ENCODE measurements around the gene AS3MT.
A peak's percentile ranks its signal among the peaks of the same experiment; 100 is the strongest.

The AS3MT gene

DNA sequence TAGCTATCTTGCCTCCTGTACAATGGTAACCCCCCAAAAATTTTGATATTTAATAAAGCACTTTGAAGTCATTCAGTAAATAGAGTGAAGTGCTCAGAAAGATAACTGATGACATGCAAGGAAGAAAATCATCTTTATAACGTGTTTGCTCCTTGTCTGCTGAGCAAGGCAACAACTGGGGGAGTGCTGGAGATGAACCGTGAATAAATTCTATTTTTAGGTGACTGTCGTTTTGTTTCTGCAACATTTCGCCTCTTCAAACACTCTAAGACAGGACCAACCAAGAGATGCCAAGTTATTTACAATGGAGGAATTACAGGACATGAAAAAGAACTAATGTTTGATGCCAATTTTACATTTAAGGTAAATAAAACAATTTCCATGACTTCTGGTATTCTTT, 9.4 kb downstream of the AS3MT start:
- no peak overlapping the region for H3K4me3 ChIP-seq (ENCODE audit: low read depth, low read length)
- H3K4ac ChIP-seq (ENCODE audit: low read depth, low read length): no peak overlapping the region
- no peak overlapping the region for H3K14ac ChIP-seq (ENCODE audit: low read length)
- DNase-seq: no peak
- no peak overlapping the region for H2BK120ac ChIP-seq (ENCODE audit: insufficient read depth, low read length, poor library complexity)
- no peak overlapping the region for H2BK5ac ChIP-seq (ENCODE audit: low read depth, low read length, poor library complexity)
- H3K36me3 ChIP-seq (ENCODE audit: control insufficient read depth in 1 of 2, insufficient read depth in 2 of 2, low read length in 2 of 2): no peaks in the 10 kb centered on the region
- H2BK12ac ChIP-seq (ENCODE audit: low read length): no peak overlapping the region
- H3K27me3 ChIP-seq (ENCODE audit: insufficient read depth, low read length): no peaks in the 10 kb centered on the region
- H4K12ac ChIP-seq (ENCODE audit: low read depth, low read length): no peak overlapping the region
- H3K79me2 ChIP-seq (ENCODE audit: control insufficient read depth, insufficient read depth, low read length, poor library complexity): no peaks in the 10 kb centered on the region
- no CpG with 5 or more reads among the region's 4 CpGs for WGBS (ENCODE audit: extremely low coverage, insufficient coverage, insufficient read length)
- H3K4me2 ChIP-seq (ENCODE audit: low read length): no peak overlapping the region
- no peaks in the 10 kb centered on the region for H3K4me1 ChIP-seq (ENCODE audit: control insufficient read depth in 1 of 2, insufficient read depth in 2 of 2, low read length in 2 of 2)
- no peak overlapping the region for H4K8ac ChIP-seq (ENCODE audit: low read depth, low read length)
- H3K23ac ChIP-seq (ENCODE audit: low read length): no peak overlapping the region
- H3K79me1 ChIP-seq (ENCODE audit: low read length): no peaks in the 10 kb centered on the region
- no peak overlapping the region for H2AFZ ChIP-seq (ENCODE audit: insufficient read depth, low read length, poor library complexity)
- H3K9me3 ChIP-seq (ENCODE audit: insufficient read depth, low read depth, low read length): no peaks in the 10 kb centered on the region
- H3K27ac ChIP-seq (ENCODE audit: low read depth, low read length): no peak overlapping the region
- no peak overlapping the region for H3K9ac ChIP-seq (ENCODE audit: low read length)
- no peak overlapping the region for H3K18ac ChIP-seq (ENCODE audit: low read length)
- no peak overlapping the region for H4K91ac ChIP-seq (ENCODE audit: low read depth, low read length)
- H2AK5ac ChIP-seq (ENCODE audit: low read length): no peak overlapping the region

DNA sequence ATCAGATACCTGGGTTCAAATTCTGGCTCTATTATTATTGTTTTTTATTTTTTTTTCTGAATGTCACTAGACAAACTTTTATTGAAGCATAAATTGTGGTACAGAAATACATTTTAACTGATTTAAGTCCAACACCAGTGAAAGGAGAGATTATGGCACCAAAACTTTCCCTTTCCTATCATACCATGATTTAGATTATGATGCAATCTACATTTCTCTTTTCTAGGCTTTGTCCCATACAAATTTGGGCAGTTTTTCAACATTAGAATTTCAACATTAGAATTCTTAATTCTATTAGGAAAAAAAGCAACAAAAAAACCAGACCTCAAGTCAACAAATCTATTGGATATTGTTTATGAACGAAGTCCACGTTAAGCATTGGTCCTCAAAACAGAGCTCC, 11.0 kb downstream of the AS3MT start:
- no peaks in the 10 kb centered on the region for H3K79me2 ChIP-seq (ENCODE audit: control insufficient read depth, insufficient read depth, low read length, poor library complexity)
- no CpG with 5 or more reads among the region's 2 CpGs for WGBS (ENCODE audit: extremely low coverage, insufficient coverage, insufficient read length)
- DNase-seq: no peak

GRCh38 chr10:102888048-102888447, 18.8 kb downstream of the AS3MT start:
- H2BK12ac ChIP-seq (ENCODE audit: low read length): no peak overlapping the region
- H4K12ac ChIP-seq (ENCODE audit: low read depth, low read length): no peak overlapping the region
- no peak overlapping the region for H3K4me3 ChIP-seq (ENCODE audit: low read depth, low read length)
- H3K4ac ChIP-seq (ENCODE audit: low read depth, low read length): no peak overlapping the region
- no peak overlapping the region for H3K4me2 ChIP-seq (ENCODE audit: low read length)
- WGBS (ENCODE audit: extremely low coverage, insufficient coverage, insufficient read length): no CpG with 5 or more reads among the region's 1 CpG
- H3K27me3 ChIP-seq (ENCODE audit: insufficient read depth, low read length): no peaks in the 10 kb centered on the region
- no peak overlapping the region for H2BK5ac ChIP-seq (ENCODE audit: low read depth, low read length, poor library complexity)
- no peaks in the 10 kb centered on the region for H3K79me2 ChIP-seq (ENCODE audit: control insufficient read depth, insufficient read depth, low read length, poor library complexity)
- H3K36me3 ChIP-seq (ENCODE audit: control insufficient read depth in 1 of 2, insufficient read depth in 2 of 2, low read length in 2 of 2): no peaks in the 10 kb centered on the region
- H2AFZ ChIP-seq (ENCODE audit: insufficient read depth, low read length, poor library complexity): no peak overlapping the region
- no peak overlapping the region for H2AK5ac ChIP-seq (ENCODE audit: low read length)
- H3K27ac ChIP-seq (ENCODE audit: low read depth, low read length): no peak overlapping the region
- H3K9ac ChIP-seq (ENCODE audit: low read length): no peak overlapping the region
- H2BK120ac ChIP-seq (ENCODE audit: insufficient read depth, low read length, poor library complexity): no peak overlapping the region
- no peak overlapping the region for H4K91ac ChIP-seq (ENCODE audit: low read depth, low read length)
- no peak overlapping the region for H3K14ac ChIP-seq (ENCODE audit: low read length)
- no peak for DNase-seq
- H3K4me1 ChIP-seq (ENCODE audit: control insufficient read depth in 1 of 2, insufficient read depth in 2 of 2, low read length in 2 of 2): no peaks in the 10 kb centered on the region
- H3K23ac ChIP-seq (ENCODE audit: low read length): no peak overlapping the region
- no peaks in the 10 kb centered on the region for H3K79me1 ChIP-seq (ENCODE audit: low read length)
- no peaks in the 10 kb centered on the region for H3K9me3 ChIP-seq (ENCODE audit: insufficient read depth, low read depth, low read length)
- H4K8ac ChIP-seq (ENCODE audit: low read depth, low read length): no peak overlapping the region
- no peak overlapping the region for H3K18ac ChIP-seq (ENCODE audit: low read length)

More for the DNA sequence above, 11.0 kb downstream of the AS3MT start:
- Histone ChIP-seq H3K9me3 (ENCODE audit: insufficient read depth, low read depth, low read length) (no peaks in the 10 kb centered on the region), H3K27me3 (ENCODE audit: insufficient read depth, low read length) (no peaks in the 10 kb centered on the region), H4K8ac (ENCODE audit: low read depth, low read length) (no peak overlapping the region), H3K14ac (ENCODE audit: low read length) (no peak overlapping the region), H2AK5ac (ENCODE audit: low read length) (no peak overlapping the region), H4K91ac (ENCODE audit: low read depth, low read length) (no peak overlapping the region), H3K4me1 (ENCODE audit: control insufficient read depth in 1 of 2, insufficient read depth in 2 of 2, low read length in 2 of 2) (no peaks in the 10 kb centered on the region), H2AFZ (ENCODE audit: insufficient read depth, low read length, poor library complexity) (no peak overlapping the region), H3K79me1 (ENCODE audit: low read length) (no peaks in the 10 kb centered on the region), H2BK5ac (ENCODE audit: low read depth, low read length, poor library complexity) (no peak overlapping the region), H3K23ac (ENCODE audit: low read length) (no peak overlapping the region), H3K27ac (ENCODE audit: low read depth, low read length) (no peak overlapping the region), H3K4ac (ENCODE audit: low read depth, low read length) (no peak overlapping the region), H3K9ac (ENCODE audit: low read length) (no peak overlapping the region), H3K4me3 (ENCODE audit: low read depth, low read length) (no peak overlapping the region), H2BK12ac (ENCODE audit: low read length) (no peak overlapping the region), H4K12ac (ENCODE audit: low read depth, low read length) (no peak overlapping the region), H3K36me3 (ENCODE audit: control insufficient read depth in 1 of 2, insufficient read depth in 2 of 2, low read length in 2 of 2) (no peaks in the 10 kb centered on the region), H2BK120ac (ENCODE audit: insufficient read depth, low read length, poor library complexity) (no peak overlapping the region), H3K4me2 (ENCODE audit: low read length) (no peak overlapping the region), H3K18ac (ENCODE audit: low read length) (no peak overlapping the region)

DNA sequence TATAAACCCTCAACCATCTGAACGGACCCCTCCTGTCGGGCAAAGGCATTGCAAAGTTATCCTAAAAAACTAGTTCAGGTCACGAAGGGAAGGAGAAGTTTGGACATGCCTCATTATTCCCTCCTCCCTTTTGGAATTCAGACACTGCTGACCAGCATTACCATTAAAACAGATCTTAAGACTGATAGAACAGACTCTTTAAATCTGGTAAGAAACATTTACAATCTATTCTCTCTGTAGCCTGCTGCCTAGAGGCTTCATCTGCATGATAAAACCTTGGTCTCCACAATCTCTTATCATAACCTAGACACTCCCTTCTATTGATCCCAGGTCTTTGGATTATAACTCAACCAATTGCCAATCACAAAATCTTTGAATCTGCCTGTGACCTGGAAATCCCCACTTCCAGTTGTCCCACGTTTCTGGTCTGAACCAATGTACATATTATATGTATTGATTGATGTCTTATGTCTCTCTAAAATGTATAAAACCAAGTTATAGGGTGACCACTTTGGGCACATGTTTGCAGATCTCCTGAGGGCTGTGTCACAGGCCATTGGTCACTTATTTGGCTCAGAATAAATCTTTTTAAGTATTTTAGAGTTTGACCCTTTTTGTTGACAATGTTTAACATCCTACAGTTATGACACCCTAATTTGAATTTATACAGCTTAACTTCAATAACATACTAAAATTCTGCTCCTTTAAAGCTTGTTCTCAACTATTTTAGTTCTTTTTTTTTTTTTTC, 25.4 kb downstream of the AS3MT start:
- no CpG with 5 or more reads among the region's 4 CpGs for WGBS (ENCODE audit: extremely low coverage, insufficient coverage, insufficient read length)

More for the DNA sequence above, 25.4 kb downstream of the AS3MT start:
- H3K4me2 ChIP-seq (ENCODE audit: low read length): no peak overlapping the region
- peak in 1 of 2 donors; percentile 16 for DNase-seq
- no peak overlapping the region for H3K4me3 ChIP-seq (ENCODE audit: low read depth, low read length)
- H3K79me1 ChIP-seq (ENCODE audit: low read length): no peaks in the 10 kb centered on the region
- H3K9ac ChIP-seq (ENCODE audit: low read length): no peak overlapping the region
- no peak overlapping the region for H3K18ac ChIP-seq (ENCODE audit: low read length)
- no peak overlapping the region for H2BK12ac ChIP-seq (ENCODE audit: low read length)
- no peak overlapping the region for H3K27ac ChIP-seq (ENCODE audit: low read depth, low read length)
- H3K4ac ChIP-seq (ENCODE audit: low read depth, low read length): no peak overlapping the region
- no peaks in the 10 kb centered on the region for H3K9me3 ChIP-seq (ENCODE audit: insufficient read depth, low read depth, low read length)
- H3K4me1 ChIP-seq (ENCODE audit: control insufficient read depth in 1 of 2, insufficient read depth in 2 of 2, low read length in 2 of 2): no peaks in the 10 kb centered on the region
- no peak overlapping the region for H3K14ac ChIP-seq (ENCODE audit: low read length)
- no peak overlapping the region for H3K23ac ChIP-seq (ENCODE audit: low read length)
- peaks cover 0 to 2% of the 10 kb centered on the region in 2 experiments for H3K36me3 ChIP-seq (ENCODE audit: control insufficient read depth in 1 of 2, insufficient read depth in 2 of 2, low read length in 2 of 2)
- no peak overlapping the region for H4K12ac ChIP-seq (ENCODE audit: low read depth, low read length)
- no peak overlapping the region for H4K8ac ChIP-seq (ENCODE audit: low read depth, low read length)
- no peak overlapping the region for H4K91ac ChIP-seq (ENCODE audit: low read depth, low read length)
- no peak overlapping the region for H2AK5ac ChIP-seq (ENCODE audit: low read length)
- H3K79me2 ChIP-seq (ENCODE audit: control insufficient read depth, insufficient read depth, low read length, poor library complexity): no peaks in the 10 kb centered on the region
- no peak overlapping the region for H2AFZ ChIP-seq (ENCODE audit: insufficient read depth, low read length, poor library complexity)
- no peak overlapping the region for H2BK120ac ChIP-seq (ENCODE audit: insufficient read depth, low read length, poor library complexity)
- H2BK5ac ChIP-seq (ENCODE audit: low read depth, low read length, poor library complexity): no peak overlapping the region
- H3K27me3 ChIP-seq (ENCODE audit: insufficient read depth, low read length): no peaks in the 10 kb centered on the region

Measured in trophoblast cell (in vitro differentiated cells and primary cell).